GM15510 (cell line): ENCODE measurements around the gene MSI2.

Source experiments
- POLR2A ChIP-seq: IDR thresholded peaks from 3 replicates; pipeline ENCODE4 v1.6.1; 2011; ENCODE audit warnings: borderline replicate concordance; ENCODE audit not compliant: insufficient read length; ENCODE audit errors: extremely low read depth

The MSI2 gene

DNA sequence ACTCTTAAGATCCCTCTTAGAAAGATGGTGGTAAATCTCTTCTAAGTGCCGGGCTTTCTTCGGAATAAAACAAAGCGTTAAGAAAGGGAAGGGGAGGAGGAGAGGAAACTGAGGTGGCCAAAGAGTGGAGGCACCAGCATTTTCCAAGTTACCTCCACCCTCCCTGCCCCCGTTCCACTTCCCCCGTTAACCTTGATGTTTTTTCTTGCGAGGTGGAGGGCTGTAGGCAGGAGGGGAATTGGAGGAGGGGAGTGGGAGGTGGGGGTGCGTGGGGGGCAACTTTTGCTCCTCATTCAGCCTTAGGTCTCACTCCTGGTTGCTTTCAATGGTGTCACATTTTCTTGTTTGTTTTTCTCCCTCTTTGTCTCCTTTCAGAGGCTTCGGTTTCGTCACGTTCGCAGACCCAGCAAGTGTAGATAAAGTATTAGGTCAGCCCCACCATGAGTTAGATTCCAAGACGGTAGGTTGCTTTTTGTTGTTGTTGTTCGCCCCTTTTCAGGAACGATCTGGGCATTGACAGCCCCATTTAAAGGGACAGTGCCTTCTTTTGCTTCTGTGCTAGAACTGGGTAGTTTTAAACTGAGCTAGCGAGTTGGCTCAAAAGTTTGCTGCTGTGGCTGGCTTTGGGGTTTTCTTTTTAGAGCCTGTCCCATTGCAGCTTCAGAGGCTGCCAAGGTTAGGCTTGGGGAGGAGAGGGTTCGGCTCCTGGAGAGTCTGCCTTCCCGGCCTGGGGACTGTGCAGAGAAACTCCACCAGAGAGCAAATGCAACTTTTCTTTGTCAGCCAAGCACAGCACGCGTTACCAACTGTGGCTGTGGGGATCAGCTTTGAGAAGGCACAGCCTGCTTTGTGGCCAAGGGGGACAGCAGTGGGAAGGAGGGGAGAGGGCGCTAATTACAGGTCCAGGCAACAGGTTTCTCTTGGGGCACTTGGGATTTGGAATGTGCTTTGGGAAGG lies 1.9 kb downstream of the MSI2 start:
- TF ChIP-seq POLR2A: no peak

GRCh38 chr17:57259306-57259705 lies 3.0 kb downstream of the MSI2 start:
- TF ChIP-seq POLR2A: no peak

- no peak for TF ChIP-seq POLR2A
Measured at GRCh38 chr17:57259817-57260216, 3.5 kb downstream of the MSI2 start.

DNA sequence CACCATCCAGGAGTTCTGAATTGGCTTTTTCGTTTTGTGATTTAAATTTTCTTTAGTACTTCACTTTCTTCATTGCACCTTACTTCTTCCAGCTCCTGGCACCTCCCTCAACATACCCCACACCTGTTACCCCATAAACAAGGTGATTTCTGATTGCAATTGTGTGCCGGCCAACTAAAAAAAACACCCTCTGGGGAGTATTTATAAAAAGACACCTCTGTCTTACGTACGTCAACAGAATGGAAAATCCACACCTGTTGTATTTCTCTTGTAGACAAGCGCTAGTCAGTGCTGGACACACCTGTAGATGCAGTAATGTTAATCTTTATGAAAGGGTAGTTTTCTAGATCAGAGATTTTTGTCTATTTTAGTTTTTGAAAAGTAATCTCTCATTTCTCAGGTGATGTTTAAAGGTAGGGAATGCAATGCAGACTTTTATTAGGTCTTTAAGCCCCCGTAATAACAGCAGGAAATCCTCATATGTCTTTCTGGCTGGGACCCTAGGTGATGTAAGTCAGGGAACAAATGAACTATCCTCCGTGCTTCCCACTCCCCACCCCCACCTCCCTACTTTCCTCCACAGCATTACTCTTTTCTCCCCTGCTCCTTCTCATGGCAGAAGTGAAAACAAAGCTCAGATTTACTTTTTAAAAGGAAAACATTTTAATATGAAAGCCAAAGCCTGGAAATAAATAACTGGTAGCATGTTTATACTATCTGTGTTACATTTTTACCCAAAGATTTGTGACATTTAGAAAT lies 4.2 kb downstream of the MSI2 start:
- TF ChIP-seq POLR2A: no peak

GRCh38 chr17:57261084-57261461 lies 4.8 kb downstream of the MSI2 start:
- no peak for TF ChIP-seq POLR2A

- no peak for TF ChIP-seq POLR2A
Measured at GRCh38 chr17:57262557-57262956, 6.2 kb downstream of the MSI2 start.

- TF ChIP-seq POLR2A: no peak
Measured at GRCh38 chr17:57264250-57264649, 7.9 kb downstream of the MSI2 start.

DNA sequence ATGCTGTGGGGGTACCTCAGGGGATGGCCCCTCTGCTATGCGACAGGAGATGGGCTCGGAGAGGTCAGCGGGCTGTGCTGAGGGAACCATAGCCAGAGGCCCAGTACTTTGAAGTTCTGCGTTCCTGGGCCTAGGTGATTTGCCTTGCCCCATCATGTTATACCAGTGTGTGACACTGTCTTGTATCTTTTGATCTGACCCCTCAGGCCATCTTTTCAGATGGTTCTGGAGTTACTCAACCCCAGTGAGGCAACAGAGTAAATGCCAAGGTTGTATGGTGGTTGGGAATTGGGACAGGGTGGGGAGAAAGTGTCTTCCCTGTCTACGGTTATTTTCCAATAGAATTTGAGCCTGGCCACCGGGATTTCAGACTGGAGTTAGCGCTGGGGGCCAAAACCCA lies 8.5 kb downstream of the MSI2 start:
- TF ChIP-seq POLR2A: no peak

DNA sequence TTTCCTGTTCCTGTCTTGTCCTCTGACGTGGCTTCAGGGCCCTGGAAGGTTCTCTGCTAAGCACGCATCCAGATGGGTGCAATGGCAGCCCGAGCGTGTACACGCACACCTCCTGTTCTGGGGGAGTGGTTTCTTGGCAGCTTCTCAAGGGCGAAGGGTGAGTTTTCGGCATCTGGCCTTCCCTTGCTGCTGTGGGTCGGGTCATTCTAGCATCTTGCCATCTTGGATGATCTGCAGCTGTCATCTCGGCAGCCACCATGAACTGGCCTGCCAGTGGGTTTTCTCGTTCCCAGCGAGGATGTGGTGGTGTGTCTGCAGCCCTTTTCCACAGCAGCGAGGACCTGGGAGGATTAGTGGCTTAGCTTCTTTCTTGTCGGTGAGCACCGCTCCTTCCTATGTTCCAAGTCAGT lies 10.6 kb downstream of the MSI2 start:
- no peak for TF ChIP-seq POLR2A

DNA sequence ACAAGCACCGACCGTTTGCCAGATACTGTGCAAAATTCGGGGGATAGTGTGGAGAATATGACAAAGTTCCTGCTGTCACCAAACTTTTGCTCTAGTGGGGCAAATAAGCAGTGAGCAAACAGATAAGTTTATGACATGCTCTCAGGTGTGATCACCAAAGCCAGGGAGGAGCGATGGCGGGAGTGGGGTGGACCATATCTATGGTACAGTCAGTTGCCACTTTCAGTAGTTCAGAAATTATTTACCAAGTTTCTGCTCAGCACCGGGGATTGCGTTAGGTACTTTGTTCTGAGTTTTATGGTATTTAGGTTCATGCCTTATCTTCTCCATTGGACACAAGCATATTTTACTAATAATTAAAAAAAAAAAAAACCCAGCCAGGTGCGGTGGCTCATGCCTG lies 11.9 kb downstream of the MSI2 start:
- no peak for TF ChIP-seq POLR2A

GRCh38 chr17:57269052-57269451 lies 12.7 kb downstream of the MSI2 start:
- TF ChIP-seq POLR2A: no peak

- no peak for TF ChIP-seq POLR2A
Measured at GRCh38 chr17:57269598-57270255, 13.4 kb downstream of the MSI2 start.

DNA sequence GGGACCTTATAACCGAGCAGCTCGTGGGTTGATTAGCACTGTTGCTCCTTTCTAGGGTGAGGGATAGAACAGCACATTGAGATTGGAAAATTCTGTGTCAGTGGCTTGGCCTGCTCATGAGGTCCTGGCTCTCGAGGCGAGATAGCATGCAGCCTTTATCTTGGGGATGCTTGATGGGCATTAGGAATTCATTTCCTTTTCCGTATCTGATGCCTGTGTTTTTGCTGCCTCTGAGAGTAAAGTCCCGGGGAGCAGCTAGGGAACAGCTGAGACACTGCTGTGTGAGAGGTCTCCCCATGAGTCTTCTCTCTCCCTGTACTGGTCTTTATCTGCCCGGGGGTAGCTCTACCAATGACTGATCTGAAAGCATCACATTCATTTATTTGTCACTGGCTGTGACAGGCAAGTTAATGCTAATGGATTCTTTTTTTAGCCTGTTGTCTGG lies 14.5 kb downstream of the MSI2 start:
- no peak for TF ChIP-seq POLR2A

DNA sequence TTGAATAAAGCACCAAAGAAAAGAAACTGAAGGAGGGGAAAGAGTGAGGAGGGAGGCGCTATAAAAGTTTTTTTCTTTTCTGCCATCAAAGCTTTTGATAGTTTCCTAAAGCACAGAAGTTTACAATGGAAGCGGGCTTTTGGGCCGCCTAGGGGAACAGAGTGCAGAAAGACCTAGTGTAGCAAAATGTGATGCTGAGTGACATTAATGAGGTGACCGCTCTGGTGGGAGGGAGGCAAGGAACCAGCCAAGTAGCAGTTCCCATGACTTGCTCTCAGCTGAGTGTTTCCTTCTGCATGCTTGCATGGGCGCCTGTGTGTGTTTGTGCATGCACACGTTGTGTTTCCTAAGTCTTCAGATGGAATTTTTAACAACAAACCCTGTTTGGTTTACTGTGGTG lies 15.5 kb downstream of the MSI2 start:
- TF ChIP-seq POLR2A: no peak

DNA sequence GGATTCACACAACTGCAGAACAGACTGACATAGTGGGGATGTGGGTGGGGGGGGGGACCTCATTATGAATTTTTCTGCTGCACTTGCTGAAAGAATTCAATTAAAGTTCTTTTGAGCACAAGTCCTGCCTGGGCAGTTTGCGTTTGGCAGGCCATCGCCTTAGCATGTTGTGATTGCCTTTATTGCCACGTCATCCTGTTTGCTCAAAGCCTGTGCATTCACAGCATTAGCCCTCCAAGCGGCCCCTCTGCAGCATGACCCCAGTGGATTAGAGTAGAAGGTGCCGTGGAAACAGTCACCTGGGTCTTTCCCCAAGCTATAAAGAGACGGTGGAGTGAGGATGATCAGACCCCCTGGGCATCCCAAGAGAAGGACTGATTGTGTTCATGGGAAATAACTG lies 17.2 kb downstream of the MSI2 start:
- TF ChIP-seq POLR2A: no peak
